IMR-90 (cell line): ENCODE results near the gene STAC. TPM values are rescaled to one million over a fixed set of nuclear protein-coding genes. Genes with fewer than 3 reads are reported as not detected.

ENCODE experiments used
- ATAC-seq: fragments of 200-7000 bp; cut with Tn5 transposase; 2 replicates; pipeline ENCODE4 v1.9.1; 2020; ENCODE audit warnings: low read depth, mild to moderate bottlenecking, moderate library complexity
- BruUV-seq: library from RNA; stranded (reverse); fragments of 400-500 nt; replicated peaks from 2 replicates; lab custom pipeline; 2021; lab: Mats Ljungman, UMichigan
- CTCF ChIA-PET: fragments of 300-600 bp; formaldehyde crosslinking; extraction: SDS; loops from one replicate; lab custom pipeline; 2021; ENCODE audit warnings: antibody characterized with exemption; lab: Yijun Ruan, JAX
- POLR2A ChIA-PET: fragments of 300-600 bp; sonication (Branson Sonifier 250); formaldehyde crosslinking; loops from one replicate; lab custom pipeline; 2022; ENCODE audit warnings: antibody characterized with exemption; ENCODE audit not compliant: unreplicated experiment; lab: Charles Lee
- DNase-seq: peaks from one replicate; pipeline ENCODE4 v3.0.0; 2013
- H2AFZ ChIP-seq: replicated peaks from 2 replicates; pipeline ENCODE3; 2013; ENCODE audit warnings: low read length, mild to moderate bottlenecking; ENCODE audit not compliant: poor library complexity
- H2AK5ac ChIP-seq: 2 replicates; pipeline ENCODE4 v1.6.1; 2013; ENCODE audit warnings: low read depth, low read length, inconsistent platforms
- H2AK9ac ChIP-seq: replicated peaks from 2 replicates; pipeline ENCODE3; 2013; ENCODE audit warnings: mild to moderate bottlenecking, low read depth, low read length, moderate library complexity; ENCODE audit not compliant: poor library complexity
- H2BK120ac ChIP-seq: 2 replicates; pipeline ENCODE4 v1.6.1; 2013; ENCODE audit warnings: low read depth, low read length, inconsistent platforms
- H2BK15ac ChIP-seq: 3 replicates; pipeline ENCODE4 v1.6.1; 2013; ENCODE audit warnings: low read depth, low read length, inconsistent platforms
- H2BK20ac ChIP-seq: 2 replicates; pipeline ENCODE4 v1.6.1; 2013; ENCODE audit warnings: low read depth, mild to moderate bottlenecking, inconsistent platforms, low read length, moderate library complexity
- H2BK5ac ChIP-seq: 2 replicates; pipeline ENCODE4 v1.6.1; 2013; ENCODE audit warnings: mild to moderate bottlenecking, low read depth, low read length, inconsistent platforms; ENCODE audit not compliant: poor library complexity, severe bottlenecking
- H3K14ac ChIP-seq: replicated peaks from 2 replicates; pipeline ENCODE4 v1.6.1; 2013; ENCODE audit warnings: low read depth, low read length, inconsistent platforms
- H3K18ac ChIP-seq: 2 replicates; pipeline ENCODE4 v1.6.1; 2013; ENCODE audit warnings: low read depth, low read length, control low read depth
- H3K23ac ChIP-seq: 2 replicates; pipeline ENCODE4 v1.6.1; 2013; ENCODE audit warnings: low read depth, low read length, inconsistent platforms
- H3K27ac ChIP-seq: 2 replicates; pipeline ENCODE4 v1.5.1; 2013; ENCODE audit warnings: mild to moderate bottlenecking, control low read depth, low read length; ENCODE audit not compliant: insufficient read depth
- H3K27me3 ChIP-seq: 2 replicates; pipeline ENCODE4 v1.6.1; 2013; ENCODE audit warnings: low read length; ENCODE audit not compliant: control insufficient read depth, insufficient read depth
- H3K36me3 ChIP-seq: 2 replicates; pipeline ENCODE4 v1.6.1; 2013; ENCODE audit warnings: low read length, mixed read lengths; ENCODE audit not compliant: control insufficient read depth, insufficient read depth
- H3K4ac ChIP-seq: 2 replicates; pipeline ENCODE4 v1.6.1; 2013; ENCODE audit warnings: low read depth, low read length, inconsistent platforms
- H3K4me1 ChIP-seq: 2 replicates; pipeline ENCODE4 v1.6.1; 2013; ENCODE audit warnings: low read length, mixed read lengths; ENCODE audit not compliant: control insufficient read depth, insufficient read depth
- H3K4me2 ChIP-seq: 2 replicates; pipeline ENCODE4 v1.6.1; 2013; ENCODE audit warnings: low read depth, mild to moderate bottlenecking, control low read depth, low read length, moderate library complexity
- H3K4me3 ChIP-seq: 2 replicates; pipeline ENCODE4 v1.5.1; 2013; ENCODE audit warnings: low read depth, mild to moderate bottlenecking, control low read depth, low read length, moderate library complexity; ENCODE audit not compliant: insufficient read depth
- H3K56ac ChIP-seq: 2 replicates; pipeline ENCODE4 v1.6.1; 2013; ENCODE audit warnings: low read length, inconsistent platforms; ENCODE audit not compliant: insufficient read depth; ENCODE audit errors: extremely low read depth
- H3K79me1 ChIP-seq, 2 experiments: 2 replicates each; pipeline ENCODE4 v1.6.1; 2013; ENCODE audit warnings: low read length in 2 of 2, inconsistent platforms in 1 of 2, low read depth in 1 of 2
- H3K9ac ChIP-seq: 2 replicates; pipeline ENCODE4 v1.6.1; 2013; ENCODE audit warnings: low read depth, low read length, control low read depth
- H3K9me1 ChIP-seq: 2 replicates; pipeline ENCODE4 v1.6.1; 2013; ENCODE audit warnings: low read length, inconsistent platforms; ENCODE audit not compliant: insufficient read depth
- H3K9me3 ChIP-seq: 2 replicates; pipeline ENCODE4 v1.6.1; 2013; ENCODE audit warnings: low read length; ENCODE audit not compliant: control insufficient read depth, insufficient read depth
- H4K20me1 ChIP-seq: 2 replicates; pipeline ENCODE4 v1.6.1; 2013; ENCODE audit warnings: low read length, inconsistent platforms; ENCODE audit not compliant: insufficient read depth
- H4K5ac ChIP-seq: 2 replicates; pipeline ENCODE4 v1.6.1; 2013; ENCODE audit warnings: mild to moderate bottlenecking, low read depth, low read length, control low read depth
- H4K8ac ChIP-seq, 2 experiments: 2 replicates each; pipeline ENCODE4 v1.6.1; 2013; ENCODE audit warnings: low read depth in 2 of 2, low read length in 2 of 2, control low read depth in 1 of 2, inconsistent platforms in 1 of 2
- H4K91ac ChIP-seq: 2 replicates; pipeline ENCODE4 v1.6.1; 2013; ENCODE audit warnings: low read depth, low read length, inconsistent platforms; ENCODE audit not compliant: insufficient read depth
- BHLHE40 ChIP-seq: fragments of 150-350 bp; IDR thresholded peaks from 2 replicates; pipeline ENCODE4 v1.6.1; 2016; ENCODE audit warnings: mild to moderate bottlenecking, low read depth, low read length
- CEBPB ChIP-seq: IDR thresholded peaks from 2 replicates; pipeline ENCODE4 v1.6.1; 2012; ENCODE audit warnings: low read depth, low read length, improper control_type of control experiment
- CHD1 ChIP-seq: IDR thresholded peaks from 2 replicates; pipeline ENCODE4 v1.6.1; 2012; ENCODE audit warnings: low read depth, low read length, improper control_type of control experiment
- FOS ChIP-seq: fragments of 150-350 bp; IDR thresholded peaks from 2 replicates; pipeline ENCODE4 v1.6.1; 2016; ENCODE audit warnings: low read depth, low read length
- MXI1 ChIP-seq: IDR thresholded peaks from 2 replicates; pipeline ENCODE4 v1.6.1; 2012; ENCODE audit warnings: low read depth, mild to moderate bottlenecking, low read length, moderate library complexity, borderline replicate concordance
- POLR2A ChIP-seq: IDR thresholded peaks from 2 replicates; pipeline ENCODE4 v1.6.1; 2012; ENCODE audit warnings: mild to moderate bottlenecking, low read depth, low read length
- RAD21 ChIP-seq: IDR thresholded peaks from 2 replicates; pipeline ENCODE4 v1.6.1; 2012; ENCODE audit warnings: low read length, improper control_type of control experiment
- RCOR1 ChIP-seq: IDR thresholded peaks from 2 replicates; pipeline ENCODE4 v1.6.1; 2012; ENCODE audit warnings: mild to moderate bottlenecking, low read length, improper control_type of control experiment; ENCODE audit not compliant: insufficient replicate concordance
- RFX5 ChIP-seq: IDR thresholded peaks from 2 replicates; pipeline ENCODE4 v1.8.0; 2012; ENCODE audit warnings: low read depth, mild to moderate bottlenecking, low read length, moderate library complexity
- WGBS, 2 experiments: methylation state at CpG; one replicate each; pipeline versions ENCODE4 v1.1.5 to v1.1.7; 2013; ENCODE audit warnings: missing lambda C conversion rate in 2 of 2; ENCODE audit not compliant: insufficient read length in 1 of 2; ENCODE audit errors: extremely low coverage in 2 of 2; 5-methylcytosine and 5-hydroxymethylcytosine counted together
- dilution Hi-C: fragments of 300-500 bp; cut with HindIII; formaldehyde crosslinking; loops from one replicate; pipeline ENCODE4 v1.14.3; 2018; ENCODE audit warnings: low sequenced_read_pairs; ENCODE audit not compliant: unreplicated experiment
- in situ Hi-C: fragments of 300-500 bp; cut with MboI; formaldehyde crosslinking; loops from 3 replicates; pipeline ENCODE4 v1.14.3; 2019; ENCODE audit warnings: low sequenced_read_pairs, inconsistent platforms, mixed read lengths
- intact Hi-C: fragments of 100-400 bp; cut with micrococcal nuclease; formaldehyde crosslinking; loops from 2 replicates; pipeline ENCODE4 v1.10.0; 2022
- polyA plus RNA-seq, 3 experiments: library from polyadenylated mRNA; depleted of rRNA; stranded (reverse); fragments of >200 nt; gene quantifications; 2 replicates each; pipeline ENCODE4 v1.2.3, GENCODE V29; 2012; ENCODE audit warnings: low replicate concordance in 1 of 3
- total RNA-seq: library from RNA; depleted of rRNA; stranded (reverse); fragments of >200 nt; gene quantifications from 2 replicates; pipeline ENCODE4 v1.2.3, GENCODE V29; 2012
- TF ChIP-seq, protein P1 (sequence below): fragments of 150-350 bp; IDR thresholded peaks from 2 replicates; pipeline ENCODE4 v1.6.1; 2017; ENCODE audit warnings: mild to moderate bottlenecking, antibody characterized with exemption, low read length, low read depth
- TF ChIP-seq, protein P2 (sequence below): conservative IDR thresholded peaks from 2 replicates; pipeline ENCODE4 v1.5.1; 2012; ENCODE audit warnings: mild to moderate bottlenecking, low read depth, low read length, improper control_type of control experiment
- TF ChIP-seq, protein P3 (sequence below): fragments of 150-350 bp; IDR thresholded peaks from 2 replicates; pipeline ENCODE4 v1.6.1; 2016; ENCODE audit warnings: low read depth, mild to moderate bottlenecking, low read length, moderate library complexity, borderline replicate concordance

STAC gene
- total and polyA plus RNA-seq, 2 of the 4 experiments (the other 2 are of a cell fraction) = 0.19 to 0.36 TPM

DNA sequence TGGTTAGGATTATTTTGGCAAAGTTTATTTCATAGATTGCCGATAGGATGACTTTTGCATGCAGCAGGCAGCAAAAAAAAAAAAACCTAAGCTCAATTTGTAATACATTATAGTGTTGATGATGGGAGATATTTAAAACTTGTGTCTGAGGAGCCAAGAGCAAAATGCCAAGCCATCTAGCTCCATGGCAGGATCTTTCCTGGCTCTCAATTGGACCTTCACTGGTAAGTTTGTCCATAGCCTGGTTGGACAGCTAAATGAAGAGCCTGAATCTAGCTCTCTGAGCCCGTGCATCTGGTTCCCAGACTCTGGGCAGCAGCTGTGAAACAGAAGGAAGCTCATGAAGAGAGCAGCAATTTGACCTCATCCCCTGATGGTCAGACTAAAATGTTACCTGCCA, 17.5 kb downstream of the STAC start:
- Histone ChIP-seq H3K23ac (no peak overlapping the region), H3K4ac (no peak overlapping the region), H2BK15ac (no peak overlapping the region), H2BK20ac (no peak overlapping the region), H3K27ac (no peak overlapping the region), H2BK120ac (no peak overlapping the region), H2BK5ac (no peak overlapping the region), H4K8ac (no peak overlapping the region), H3K14ac (no peak overlapping the region), H2AFZ (no peak overlapping the region), H3K4me2 (no peak overlapping the region), H4K5ac (no peak overlapping the region), H2AK9ac (no peak overlapping the region), H3K4me3 (no peak overlapping the region), H3K4me1 (no peaks in the 10 kb centered on the region), H3K56ac (no peak overlapping the region), H2AK5ac (no peak overlapping the region), H4K91ac (no peak overlapping the region), H3K79me1 (no peaks in the 10 kb centered on the region), H3K9me1 (no peaks in the 10 kb centered on the region), H3K18ac (no peak overlapping the region), H3K9ac (no peak overlapping the region), H3K27me3 (no peaks in the 10 kb centered on the region), H3K36me3 (no peaks in the 10 kb centered on the region), H4K20me1 (no peaks in the 10 kb centered on the region), H3K9me3 (no peaks in the 10 kb centered on the region)
- DNase-seq (no peak), ATAC-seq (no peak)
- in situ Hi-C loops (no loop called here), dilution Hi-C loops (no loop called here), intact Hi-C loops (no loop called here)
- POLR2A ChIA-PET = no interaction called here
- TF ChIP-seq, protein P1, sequence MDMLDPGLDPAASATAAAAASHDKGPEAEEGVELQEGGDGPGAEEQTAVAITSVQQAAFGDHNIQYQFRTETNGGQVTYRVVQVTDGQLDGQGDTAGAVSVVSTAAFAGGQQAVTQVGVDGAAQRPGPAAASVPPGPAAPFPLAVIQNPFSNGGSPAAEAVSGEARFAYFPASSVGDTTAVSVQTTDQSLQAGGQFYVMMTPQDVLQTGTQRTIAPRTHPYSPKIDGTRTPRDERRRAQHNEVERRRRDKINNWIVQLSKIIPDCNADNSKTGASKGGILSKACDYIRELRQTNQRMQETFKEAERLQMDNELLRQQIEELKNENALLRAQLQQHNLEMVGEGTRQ = no peak
- TF ChIP-seq POLR2A (no peak), BHLHE40 (no peak), RFX5 (no peak), RAD21 (no peak), MXI1 (no peak), CHD1 (no peak), FOS (no peak), RCOR1 (no peak), CEBPB (no peak)
- TF ChIP-seq, protein P2, sequence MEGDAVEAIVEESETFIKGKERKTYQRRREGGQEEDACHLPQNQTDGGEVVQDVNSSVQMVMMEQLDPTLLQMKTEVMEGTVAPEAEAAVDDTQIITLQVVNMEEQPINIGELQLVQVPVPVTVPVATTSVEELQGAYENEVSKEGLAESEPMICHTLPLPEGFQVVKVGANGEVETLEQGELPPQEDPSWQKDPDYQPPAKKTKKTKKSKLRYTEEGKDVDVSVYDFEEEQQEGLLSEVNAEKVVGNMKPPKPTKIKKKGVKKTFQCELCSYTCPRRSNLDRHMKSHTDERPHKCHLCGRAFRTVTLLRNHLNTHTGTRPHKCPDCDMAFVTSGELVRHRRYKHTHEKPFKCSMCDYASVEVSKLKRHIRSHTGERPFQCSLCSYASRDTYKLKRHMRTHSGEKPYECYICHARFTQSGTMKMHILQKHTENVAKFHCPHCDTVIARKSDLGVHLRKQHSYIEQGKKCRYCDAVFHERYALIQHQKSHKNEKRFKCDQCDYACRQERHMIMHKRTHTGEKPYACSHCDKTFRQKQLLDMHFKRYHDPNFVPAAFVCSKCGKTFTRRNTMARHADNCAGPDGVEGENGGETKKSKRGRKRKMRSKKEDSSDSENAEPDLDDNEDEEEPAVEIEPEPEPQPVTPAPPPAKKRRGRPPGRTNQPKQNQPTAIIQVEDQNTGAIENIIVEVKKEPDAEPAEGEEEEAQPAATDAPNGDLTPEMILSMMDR = no peak
- TF ChIP-seq, protein P3, sequence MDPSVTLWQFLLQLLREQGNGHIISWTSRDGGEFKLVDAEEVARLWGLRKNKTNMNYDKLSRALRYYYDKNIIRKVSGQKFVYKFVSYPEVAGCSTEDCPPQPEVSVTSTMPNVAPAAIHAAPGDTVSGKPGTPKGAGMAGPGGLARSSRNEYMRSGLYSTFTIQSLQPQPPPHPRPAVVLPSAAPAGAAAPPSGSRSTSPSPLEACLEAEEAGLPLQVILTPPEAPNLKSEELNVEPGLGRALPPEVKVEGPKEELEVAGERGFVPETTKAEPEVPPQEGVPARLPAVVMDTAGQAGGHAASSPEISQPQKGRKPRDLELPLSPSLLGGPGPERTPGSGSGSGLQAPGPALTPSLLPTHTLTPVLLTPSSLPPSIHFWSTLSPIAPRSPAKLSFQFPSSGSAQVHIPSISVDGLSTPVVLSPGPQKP = no peak
- no TSS peak for BruUV-seq
- CTCF ChIA-PET = no interaction called here
- no CpG with 5 or more reads among the region's 2 CpGs for WGBS, 2 experiments
